LNCaP clone FGC (cell line): Measurements from ENCODE around the gene SEC22A.
A peak's percentile ranks its signal among the peaks of the same experiment; 100 is the strongest.

Experiments used
- DNase-seq: peaks from one replicate; pipeline ENCODE4 v3.0.0-alpha.2; 2011; ENCODE audit warnings: low read depth
- H3K4me3 ChIP-seq: 2 replicates; pipeline ENCODE4 v1.5.1; 2011; ENCODE audit warnings: mild to moderate bottlenecking, low read depth, low read length, control low read depth
- TF ChIP-seq, protein P1 (sequence below): IDR thresholded peaks from 2 replicates; pipeline ENCODE4 v1.5.1; 2012; ENCODE audit warnings: mild to moderate bottlenecking; ENCODE audit not compliant: control insufficient read depth, insufficient read depth; ENCODE audit errors: extremely low read depth

Gene SEC22A, protein sequence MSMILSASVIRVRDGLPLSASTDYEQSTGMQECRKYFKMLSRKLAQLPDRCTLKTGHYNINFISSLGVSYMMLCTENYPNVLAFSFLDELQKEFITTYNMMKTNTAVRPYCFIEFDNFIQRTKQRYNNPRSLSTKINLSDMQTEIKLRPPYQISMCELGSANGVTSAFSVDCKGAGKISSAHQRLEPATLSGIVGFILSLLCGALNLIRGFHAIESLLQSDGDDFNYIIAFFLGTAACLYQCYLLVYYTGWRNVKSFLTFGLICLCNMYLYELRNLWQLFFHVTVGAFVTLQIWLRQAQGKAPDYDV

DNA sequence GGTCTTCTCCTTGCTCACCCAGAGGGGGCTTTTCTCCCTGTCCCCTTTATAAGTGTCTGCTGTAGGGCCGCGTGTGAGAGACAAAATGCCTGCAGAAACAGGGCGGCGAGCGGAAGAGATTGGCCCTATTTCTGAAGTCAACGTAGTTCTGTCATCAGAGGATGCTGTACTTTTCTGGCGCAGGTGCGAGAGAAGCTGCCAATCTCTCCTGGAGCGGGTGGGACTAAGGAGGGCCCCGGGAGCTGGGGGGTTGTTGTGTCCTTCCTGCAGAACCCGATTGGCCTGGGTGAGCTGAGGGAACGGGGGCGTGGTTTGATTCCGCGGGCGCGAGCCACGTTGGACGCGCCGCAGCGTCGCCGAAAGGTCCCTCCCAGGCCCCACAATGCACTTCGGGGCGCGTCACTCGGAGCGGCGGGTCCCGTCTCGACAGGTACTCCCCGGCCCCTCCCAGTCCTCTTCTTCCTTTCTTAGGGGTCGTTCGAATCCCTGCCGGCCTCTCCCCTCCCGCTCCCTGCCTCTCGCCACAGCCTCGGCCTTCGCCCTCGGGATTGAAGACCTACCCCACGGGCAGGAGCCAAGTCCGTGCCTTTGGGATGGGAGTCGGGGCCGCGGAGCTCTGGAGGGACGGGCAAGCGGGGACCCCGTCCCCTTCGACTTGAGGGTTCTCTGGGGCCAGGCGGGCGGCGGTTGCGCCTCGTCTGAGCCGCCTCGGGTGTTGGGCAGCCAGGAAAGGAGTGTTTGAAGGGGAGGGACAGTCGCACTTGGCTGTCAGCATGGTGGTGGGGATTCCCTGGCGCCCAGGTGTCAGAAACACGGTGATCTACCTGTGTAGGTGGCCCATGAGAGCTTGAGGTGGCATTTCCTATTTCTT, at the start of gene SEC22A:
TSS of gene SEC22A (plus strand) at position 387 of the 871 bp plus-strand sequence. CDS start 7,275 bp downstream, outside the sequence.
- DNase-seq: peak; percentile 89

DNA sequence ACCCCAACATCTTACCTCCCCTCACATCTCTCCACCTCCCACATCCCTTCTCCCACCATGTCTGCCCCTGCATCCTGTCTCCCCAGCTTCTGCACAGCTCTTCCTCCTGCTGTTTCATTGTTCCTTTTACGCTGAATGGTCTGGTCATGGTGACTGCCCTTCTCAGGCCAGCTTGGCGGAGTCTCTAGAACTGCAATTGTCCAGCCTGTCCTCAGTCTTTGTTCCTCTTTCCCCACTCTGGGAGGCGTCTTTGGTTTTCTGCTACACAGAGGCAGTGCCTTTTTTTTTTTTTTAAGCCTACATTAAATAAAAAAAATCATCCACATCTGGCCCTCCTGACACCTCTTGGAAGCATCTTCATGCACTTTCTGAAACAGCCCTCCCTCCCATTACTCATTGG, 49.1 kb upstream of the SEC22A start:
- H3K4me3 ChIP-seq: no peak overlapping the region
- TF ChIP-seq, protein P1, sequence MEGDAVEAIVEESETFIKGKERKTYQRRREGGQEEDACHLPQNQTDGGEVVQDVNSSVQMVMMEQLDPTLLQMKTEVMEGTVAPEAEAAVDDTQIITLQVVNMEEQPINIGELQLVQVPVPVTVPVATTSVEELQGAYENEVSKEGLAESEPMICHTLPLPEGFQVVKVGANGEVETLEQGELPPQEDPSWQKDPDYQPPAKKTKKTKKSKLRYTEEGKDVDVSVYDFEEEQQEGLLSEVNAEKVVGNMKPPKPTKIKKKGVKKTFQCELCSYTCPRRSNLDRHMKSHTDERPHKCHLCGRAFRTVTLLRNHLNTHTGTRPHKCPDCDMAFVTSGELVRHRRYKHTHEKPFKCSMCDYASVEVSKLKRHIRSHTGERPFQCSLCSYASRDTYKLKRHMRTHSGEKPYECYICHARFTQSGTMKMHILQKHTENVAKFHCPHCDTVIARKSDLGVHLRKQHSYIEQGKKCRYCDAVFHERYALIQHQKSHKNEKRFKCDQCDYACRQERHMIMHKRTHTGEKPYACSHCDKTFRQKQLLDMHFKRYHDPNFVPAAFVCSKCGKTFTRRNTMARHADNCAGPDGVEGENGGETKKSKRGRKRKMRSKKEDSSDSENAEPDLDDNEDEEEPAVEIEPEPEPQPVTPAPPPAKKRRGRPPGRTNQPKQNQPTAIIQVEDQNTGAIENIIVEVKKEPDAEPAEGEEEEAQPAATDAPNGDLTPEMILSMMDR: no peak
- DNase-seq: no peak

More for the DNA sequence above, at the start of gene SEC22A:
- TF ChIP-seq, protein P1: no peak
- H3K4me3 ChIP-seq: peak within 1 kb of the TSS; percentile 99

DNA sequence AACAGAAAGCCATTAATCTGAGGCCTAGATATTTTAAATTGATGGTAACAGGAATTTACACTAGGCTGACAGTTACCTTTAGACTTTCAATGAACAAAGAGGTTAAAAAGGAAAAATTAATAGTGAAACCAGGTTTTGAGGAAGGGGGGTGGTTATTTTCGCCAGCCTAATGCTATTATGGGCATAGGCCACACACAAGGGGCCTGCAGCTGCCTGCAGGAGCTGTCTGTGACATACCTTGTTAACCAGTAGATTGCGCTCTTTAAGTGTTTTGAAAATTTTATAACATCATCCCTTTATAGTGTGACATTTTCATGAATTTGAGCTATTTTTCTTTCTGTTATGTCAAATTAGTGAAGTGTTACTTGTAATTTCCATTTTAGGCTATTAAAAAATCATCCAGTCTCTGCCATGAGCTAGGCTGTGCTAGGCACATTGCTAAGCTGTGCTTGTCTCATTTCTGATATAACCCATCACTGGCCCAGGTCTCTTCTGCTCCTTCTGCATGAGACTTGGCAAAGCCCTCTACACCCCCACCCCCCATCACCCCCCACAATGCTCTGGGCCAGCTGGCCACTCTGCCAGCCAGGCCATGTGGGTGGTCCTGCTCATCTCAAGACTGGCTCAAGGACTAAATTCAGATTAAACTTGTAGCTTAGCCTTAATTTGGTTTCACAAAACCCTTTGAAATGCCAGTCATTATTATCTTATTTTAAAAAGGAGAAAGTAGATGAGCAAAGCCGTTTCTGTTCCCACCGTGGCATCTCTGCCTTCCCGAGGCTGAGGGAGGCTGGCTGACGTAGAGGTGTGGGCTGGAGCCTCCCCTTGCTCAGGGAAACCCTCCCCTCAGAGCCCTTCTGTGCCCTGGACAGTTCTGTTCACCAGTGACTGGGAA, 48.4 kb upstream of the SEC22A start:
- no peak for DNase-seq
- TF ChIP-seq, protein P1: peak; percentile 18; the same call in 1 of the 2 replicates
- no peak overlapping the region for H3K4me3 ChIP-seq

DNA sequence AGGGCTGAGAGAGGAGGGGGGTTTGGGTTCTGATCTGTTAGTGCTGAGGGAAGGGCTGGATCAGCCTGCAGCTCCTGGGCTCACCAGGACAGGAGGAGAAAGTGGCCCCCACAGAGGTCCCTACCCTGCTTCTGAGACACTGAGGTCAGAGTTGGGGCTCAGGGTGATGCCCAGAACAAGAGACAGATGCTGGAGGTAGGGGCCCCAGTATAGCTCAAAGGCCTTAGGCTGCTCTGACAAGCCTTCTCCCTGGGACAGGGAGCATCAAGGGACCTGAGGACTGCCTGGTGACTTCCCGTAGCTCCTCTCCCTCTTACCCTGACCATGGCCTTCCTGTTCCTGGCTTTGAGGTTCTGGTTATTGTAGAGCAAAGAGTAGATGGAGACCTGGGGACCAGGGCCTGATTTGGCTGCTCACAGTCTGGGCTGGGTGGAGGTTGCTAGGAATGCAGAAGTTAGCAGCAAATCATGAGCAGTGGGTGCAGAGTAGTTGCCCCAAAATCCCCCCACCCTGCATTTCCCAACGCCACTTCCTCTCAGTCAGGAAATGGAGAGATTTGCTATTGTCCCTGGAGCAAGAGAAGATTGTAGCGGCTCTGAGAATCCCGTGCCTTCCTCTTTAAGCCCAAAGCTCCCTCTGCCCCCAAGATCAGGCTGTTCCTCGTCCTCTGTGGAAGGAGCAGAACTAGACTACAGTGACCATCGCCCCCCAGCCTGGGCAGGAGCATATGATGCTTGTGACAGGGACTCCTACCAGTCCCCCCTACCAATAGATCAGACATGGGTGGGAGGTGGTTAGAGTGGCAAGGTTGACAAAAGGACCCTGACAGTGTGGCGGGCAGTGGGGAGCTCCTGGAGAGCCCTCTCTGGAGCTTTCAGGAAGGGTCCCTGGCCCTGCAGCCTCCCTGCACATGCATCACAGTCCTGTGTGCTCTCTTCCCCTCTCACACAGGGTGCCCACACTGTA, 47.4 kb upstream of the SEC22A start:
- TF ChIP-seq, protein P1: no peak
- DNase-seq: no peak
- H3K4me3 ChIP-seq: no peak overlapping the region

DNA sequence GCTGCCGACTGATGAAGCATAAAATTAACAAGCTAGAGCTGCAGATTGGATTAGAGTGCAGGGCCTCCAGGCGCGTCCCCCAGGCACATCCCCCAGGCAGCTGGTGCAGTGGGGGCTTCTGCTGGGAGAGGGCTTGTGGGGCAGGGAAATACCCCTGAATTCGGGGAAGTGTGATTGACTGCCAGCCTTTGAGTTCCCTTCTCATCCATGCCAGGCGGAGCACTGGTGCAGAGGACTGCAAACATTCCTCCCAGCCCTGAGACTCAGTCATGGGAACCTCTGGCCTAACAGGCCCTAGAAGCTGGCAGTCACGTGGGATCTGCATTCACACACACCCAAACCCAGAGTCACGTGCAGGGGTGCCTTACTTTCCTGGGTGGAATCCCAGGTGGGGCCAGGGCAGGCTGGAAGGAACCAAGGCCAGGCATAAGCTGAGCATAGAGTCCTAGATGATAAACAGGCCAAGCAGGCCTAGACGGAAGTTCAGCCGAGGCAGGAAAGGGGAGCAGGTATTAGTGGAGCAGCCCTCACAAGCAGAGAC, 46.2 kb upstream of the SEC22A start:
- no peak overlapping the region for H3K4me3 ChIP-seq
- TF ChIP-seq, protein P1: no peak
- no peak for DNase-seq
